IPS-11a (cell line): ENCODE measurements around the gene FBXW5.
A peak's percentile ranks its signal among the peaks of the same experiment; 100 is the strongest.

Experiments
- H3K4me3 ChIP-seq: one replicate; pipeline ENCODE4 v1.5.1; 2013; ENCODE audit warnings: low read depth, low read length, control low read depth

The FBXW5 gene, protein sequence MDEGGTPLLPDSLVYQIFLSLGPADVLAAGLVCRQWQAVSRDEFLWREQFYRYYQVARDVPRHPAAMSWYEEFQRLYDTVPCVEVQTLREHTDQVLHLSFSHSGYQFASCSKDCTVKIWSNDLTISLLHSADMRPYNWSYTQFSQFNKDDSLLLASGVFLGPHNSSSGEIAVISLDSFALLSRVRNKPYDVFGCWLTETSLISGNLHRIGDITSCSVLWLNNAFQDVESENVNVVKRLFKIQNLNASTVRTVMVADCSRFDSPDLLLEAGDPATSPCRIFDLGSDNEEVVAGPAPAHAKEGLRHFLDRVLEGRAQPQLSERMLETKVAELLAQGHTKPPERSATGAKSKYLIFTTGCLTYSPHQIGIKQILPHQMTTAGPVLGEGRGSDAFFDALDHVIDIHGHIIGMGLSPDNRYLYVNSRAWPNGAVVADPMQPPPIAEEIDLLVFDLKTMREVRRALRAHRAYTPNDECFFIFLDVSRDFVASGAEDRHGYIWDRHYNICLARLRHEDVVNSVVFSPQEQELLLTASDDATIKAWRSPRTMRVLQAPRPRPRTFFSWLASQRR

DNA sequence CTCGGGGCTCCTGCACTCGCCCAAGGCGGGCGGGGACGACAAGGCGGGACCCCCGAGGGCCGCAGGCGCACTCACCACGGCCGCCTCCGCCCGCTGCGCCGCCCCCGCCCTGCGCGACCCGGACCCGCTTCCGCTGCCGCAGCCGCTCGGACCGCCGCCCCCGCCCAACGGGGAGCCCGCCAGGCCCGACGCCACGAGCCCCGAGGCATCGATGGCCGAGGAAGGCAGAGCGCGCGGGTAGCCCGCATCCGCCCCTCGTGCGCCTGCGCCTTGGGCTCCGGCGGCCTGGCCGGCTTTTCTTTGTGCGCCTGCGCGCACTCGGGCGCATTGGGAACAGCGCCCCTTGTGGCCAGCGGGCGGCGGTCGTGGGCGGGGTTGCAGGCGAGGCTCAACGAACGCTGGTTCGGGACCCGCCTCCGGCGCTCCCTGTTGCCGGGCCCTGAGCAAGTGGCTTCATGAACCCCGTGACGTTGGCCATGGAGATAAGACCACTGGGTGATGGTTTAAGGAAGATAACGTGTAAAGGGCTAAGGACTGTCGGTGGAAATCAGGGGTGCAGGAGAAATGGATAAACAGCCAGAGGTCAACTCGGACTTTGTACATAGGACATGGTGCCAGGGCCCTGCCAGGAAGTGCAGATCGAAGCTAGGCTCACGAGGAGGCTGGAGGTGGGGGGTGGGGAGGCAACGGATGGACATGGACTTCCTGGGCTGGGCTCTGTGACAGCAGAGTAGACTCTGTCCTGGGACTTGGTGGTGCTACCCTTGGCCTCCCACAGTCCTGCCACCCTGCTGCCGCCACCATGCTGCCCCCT lies at the start of gene FBXW5, which contains the start of gene C8G:
Gene FBXW5 (minus strand): TSS at position 220 of the 814 bp plus-strand sequence. CDS start 655 bp downstream, outside the sequence.
Gene C8G (plus strand): TSS at position 725 of the 814 bp plus-strand sequence. CDS start 78 bp downstream, at position 803.
- H3K4me3 ChIP-seq = peak within 1 kb of the TSS; percentile 61

DNA sequence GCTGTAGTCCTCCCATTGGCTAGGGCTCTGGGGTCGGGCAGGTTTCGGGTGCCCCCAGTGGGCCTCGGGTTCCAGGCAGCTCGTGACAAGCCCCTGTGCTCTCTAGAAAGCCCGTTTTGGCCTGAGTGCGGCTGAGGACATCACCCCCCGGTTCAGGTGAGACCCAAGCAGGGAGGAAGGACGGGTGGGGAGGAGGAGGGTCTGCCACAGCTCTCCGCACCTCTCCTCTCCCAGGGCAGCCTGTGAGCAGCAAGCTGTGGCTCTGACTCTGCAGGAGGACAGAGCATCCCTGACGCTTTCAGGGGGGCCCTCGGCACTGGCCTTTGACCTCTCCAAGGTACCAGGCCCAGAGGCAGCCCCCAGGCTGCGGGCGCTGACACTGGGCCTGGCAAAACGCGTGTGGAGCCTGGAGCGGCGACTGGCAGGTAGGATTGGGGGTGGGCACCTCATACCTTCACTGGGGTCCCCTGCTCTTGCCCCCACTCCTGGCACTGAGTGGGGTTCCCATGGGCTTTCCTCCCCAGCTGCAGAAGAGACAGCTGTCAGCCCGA lies 48.4 kb upstream of the FBXW5 start:
- peak overlapping the region; percentile 69 for H3K4me3 ChIP-seq

- H3K4me3 ChIP-seq = peak within 1 kb of the TSS; percentile 69
Observed at GRCh38 chr9:136991993-136992818, 47.7 kb upstream of the FBXW5 start, which contains the start of gene PAXX. Gene PAXX, plus strand, starts transcription at chr9:136992422. Its CDS starts 22 bp downstream, at chr9:136992444.

- no peak overlapping the region for H3K4me3 ChIP-seq
Observed at GRCh38 chr9:136990242-136990911, 45.8 kb upstream of the FBXW5 start.

GRCh38 chr9:136988872-136989271 lies 44.3 kb upstream of the FBXW5 start:
- H3K4me3 ChIP-seq = no peak overlapping the region

- H3K4me3 ChIP-seq = no peak overlapping the region
Observed at GRCh38 chr9:136985853-136986252, 41.3 kb upstream of the FBXW5 start.

DNA sequence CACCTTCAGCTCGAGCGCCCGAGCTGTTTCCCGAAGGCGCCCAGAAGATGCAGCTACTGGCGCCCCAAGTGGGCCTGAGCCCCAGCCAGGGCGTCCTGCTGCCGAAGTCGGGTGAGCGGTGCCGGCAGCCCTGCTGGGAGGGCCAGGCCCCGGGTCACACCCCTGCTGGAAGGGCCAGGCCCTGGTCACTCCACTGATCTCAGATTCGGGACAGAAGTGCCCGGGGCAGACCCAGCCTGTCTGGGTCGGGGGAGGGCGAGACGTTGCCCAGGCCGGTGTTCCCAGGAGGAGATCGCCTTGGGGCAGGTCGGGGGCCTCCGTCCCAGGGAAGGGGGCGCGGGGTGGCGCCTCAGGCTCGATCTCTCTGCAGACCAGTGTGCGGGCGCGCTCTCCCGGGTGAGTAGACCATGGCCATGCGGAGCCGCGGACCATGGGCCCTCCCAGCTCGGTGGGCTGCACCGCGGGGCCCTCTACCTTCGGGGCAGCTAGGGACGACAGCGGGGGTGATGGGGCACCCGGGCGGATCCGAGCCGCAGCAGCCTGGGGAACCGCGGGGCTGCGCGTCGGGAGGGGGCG lies 40.6 kb upstream of the FBXW5 start:
- peak overlapping the region; percentile 24 for H3K4me3 ChIP-seq

GRCh38 chr9:136984464-136985026 lies 40.0 kb upstream of the FBXW5 start:
- H3K4me3 ChIP-seq = no peak overlapping the region

DNA sequence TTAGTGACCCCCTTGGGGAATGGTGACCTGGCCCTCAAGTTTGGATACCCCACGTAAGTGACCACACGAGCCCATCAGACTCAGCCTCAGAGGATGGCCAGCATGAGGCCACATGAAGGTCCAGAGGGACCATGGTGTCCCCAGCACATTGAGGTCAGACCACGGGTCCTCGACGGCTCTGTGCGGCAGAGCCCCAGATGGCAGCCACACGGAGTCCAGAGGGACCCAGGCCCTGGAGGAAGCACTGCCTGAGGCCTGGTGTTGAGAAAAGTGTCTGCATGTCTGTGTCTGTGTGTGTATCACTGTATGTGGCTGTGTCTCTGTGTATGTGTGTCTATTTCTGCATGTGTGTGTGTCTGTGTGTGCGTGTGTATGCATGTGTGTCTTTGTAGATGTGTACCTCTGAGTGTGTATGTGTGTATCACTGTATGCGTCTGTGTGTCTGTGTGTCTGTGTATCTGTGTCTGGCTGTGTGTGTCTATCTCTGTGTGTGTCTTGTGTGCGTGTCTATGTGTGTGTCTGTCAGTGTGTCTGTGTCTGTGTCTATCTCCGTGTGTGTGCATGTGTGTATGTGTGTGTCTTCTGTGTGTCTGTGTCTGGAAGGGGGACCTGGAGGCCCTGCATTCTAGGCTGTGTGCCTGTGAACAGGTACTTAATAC lies 39.2 kb upstream of the FBXW5 start:
- H3K4me3 ChIP-seq = no peak overlapping the region

DNA sequence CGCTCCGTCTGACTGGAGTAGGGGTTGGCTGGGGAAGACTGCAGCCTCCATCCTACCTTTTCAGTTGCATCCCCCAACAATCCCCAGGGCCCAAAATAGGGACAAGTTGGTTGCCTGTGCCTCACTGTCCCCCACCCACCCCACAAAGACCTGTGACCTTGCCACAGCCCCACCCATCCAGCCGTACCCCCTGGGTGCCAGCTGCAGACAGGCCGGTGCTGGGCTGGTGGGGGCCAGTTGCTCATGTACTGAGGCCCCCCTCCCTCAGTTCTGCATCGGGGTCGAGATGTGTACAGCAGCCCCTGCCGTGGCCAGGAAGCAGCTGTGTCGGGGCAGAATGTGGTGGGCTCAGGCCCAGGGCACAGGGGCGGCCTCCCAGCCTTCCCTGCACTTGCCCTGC lies 38.6 kb upstream of the FBXW5 start:
- no peak overlapping the region for H3K4me3 ChIP-seq

DNA sequence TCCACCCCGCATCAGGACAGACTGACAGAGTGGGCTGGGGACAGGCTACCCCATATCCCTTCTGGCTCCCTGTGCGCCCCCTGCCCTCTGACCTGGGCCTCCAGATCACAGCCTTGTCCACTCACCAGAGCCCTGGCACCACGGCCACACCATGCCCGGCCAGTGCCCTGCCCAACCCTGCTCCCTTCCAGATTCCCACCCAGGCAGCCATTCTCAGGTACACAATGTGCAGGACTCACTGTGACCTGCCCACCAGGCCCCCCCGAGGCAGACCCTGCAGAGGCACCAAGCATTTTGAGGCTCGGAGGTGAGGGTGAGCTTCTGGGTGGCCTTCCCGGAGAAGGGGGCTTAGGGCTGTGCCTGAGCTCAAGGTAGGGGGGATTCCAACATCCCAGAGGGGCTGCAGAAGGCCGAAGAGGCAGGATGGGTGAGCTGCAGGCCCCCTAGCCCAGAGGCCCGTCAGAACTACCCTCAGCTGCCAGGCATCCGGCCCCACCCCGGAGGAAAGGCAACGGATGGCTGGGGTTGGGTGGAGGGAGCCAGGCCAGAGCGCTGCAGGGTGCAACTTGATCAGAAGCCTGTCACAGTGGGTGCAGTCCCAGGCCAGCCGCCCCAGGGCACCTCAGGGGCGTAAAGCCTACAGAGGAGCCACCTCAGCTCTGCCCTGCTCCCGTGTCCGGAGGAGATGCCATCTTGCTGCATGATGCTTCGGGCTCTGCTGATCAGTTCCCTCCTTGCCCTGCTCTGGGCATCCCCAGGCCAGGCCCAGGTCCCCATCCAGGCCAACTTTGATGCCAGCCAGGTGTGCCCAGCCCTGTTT lies 37.9 kb upstream of the FBXW5 start, which contains the start of gene LCNL1:
Gene LCNL1 (plus strand): TSS at position 762 of the 820 bp plus-strand sequence. CDS start 594 bp downstream, outside the sequence.
- H3K4me3 ChIP-seq = no peak within 1 kb of the TSS

DNA sequence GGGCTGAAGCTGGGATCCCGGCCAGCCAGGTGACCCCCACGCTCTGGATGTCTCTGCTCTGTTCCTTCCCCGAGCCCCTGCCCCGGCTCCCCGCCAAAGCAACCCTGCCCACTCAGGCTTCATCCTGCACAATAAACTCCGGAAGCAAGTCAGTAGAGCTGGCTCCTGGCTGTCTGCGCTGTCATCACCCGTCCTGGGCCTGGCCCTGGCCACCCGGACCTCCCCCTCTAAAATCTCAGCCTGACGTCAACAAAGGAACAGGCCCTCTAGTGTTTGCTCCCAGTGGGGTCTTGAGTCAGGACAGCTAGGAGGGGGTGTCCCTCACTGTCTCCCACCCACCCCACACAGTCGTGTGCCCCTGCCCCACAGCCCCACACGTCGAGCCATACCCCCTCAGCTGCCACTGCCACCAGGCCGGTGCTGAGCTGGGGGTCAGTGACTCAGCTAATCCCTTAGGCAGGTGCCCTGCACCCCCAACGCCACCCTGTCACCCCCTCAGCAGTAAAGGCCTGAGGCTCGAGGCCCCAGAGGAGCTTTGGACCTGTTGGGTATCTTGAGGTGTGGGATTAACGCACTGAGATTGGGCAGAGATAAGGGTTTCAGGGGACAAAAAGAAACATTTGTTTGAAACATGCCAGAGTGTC lies 37.2 kb upstream of the FBXW5 start:
- no peak overlapping the region for H3K4me3 ChIP-seq

GRCh38 chr9:136980669-136981478 lies 36.3 kb upstream of the FBXW5 start:
- no peak overlapping the region for H3K4me3 ChIP-seq

DNA sequence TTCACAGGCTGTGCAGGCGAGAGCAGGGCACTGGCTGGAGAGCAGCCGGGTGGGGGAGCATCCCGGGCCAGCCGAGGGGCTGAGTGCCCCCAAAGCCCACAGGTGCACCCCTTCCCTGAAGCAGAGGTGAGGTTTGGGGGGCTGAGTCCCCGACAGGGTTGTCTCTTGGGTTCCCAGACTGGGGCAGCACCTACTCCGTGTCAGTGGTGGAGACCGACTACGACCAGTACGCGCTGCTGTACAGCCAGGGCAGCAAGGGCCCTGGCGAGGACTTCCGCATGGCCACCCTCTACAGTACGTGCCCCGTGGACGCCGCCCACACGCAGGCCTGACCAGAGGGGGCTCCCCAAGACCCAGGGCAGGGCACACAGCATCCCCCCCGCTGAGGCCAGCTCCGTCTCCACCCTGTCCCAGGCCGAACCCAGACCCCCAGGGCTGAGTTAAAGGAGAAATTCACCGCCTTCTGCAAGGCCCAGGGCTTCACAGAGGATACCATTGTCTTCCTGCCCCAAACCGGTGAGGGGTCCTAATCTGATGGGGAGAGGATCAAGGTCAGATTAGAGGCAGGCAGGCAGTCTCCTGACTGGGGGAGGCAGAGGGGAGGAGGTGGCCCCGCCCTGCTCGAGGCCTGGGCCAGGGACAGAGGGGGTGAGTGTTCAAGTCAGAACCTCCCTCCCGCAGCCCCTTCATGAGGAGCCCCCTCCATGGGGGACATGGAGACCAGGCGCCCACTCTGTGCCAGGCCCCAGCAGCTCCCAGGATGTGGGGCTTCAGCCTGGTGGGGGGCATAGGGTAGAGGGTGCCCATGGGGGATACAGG lies 35.4 kb upstream of the FBXW5 start:
- H3K4me3 ChIP-seq = no peak overlapping the region

DNA sequence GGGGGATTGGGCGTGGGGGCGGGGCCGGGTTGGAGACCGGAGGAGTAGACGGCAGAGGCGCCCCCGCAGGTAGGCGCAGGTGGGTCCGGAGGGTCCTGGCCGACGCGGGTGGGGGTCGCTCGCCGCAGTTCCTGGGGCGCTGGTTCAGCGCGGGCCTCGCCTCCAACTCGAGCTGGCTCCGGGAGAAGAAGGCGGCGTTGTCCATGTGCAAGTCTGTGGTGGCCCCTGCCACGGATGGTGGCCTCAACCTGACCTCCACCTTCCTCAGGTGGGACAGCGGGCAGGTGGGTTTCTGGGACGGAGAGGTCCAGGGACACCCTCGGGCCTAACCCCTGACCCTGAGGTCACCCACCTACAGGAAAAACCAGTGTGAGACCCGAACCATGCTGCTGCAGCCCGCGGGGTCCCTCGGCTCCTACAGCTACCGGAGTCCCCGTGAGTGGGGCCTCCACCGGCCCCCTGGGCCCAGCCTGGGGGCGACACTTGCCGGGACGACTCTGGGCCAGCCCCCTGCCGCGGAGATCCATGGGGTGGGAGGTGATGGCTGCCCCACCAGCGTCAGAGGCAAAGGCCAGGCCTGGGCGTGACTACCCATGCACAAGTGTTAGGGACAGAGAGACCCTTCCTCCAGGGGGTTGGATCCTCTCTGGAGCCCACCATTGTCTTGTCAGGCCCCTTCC lies 34.5 kb upstream of the FBXW5 start:
- H3K4me3 ChIP-seq = no peak overlapping the region
